HS-5 (cell line): ENCODE data around the gene DNAJC25.
"Not testable (repeated sequence)": the region's sequence is repeated elsewhere in the genome, so short reads cannot be mapped to it uniquely, and the experiment has no call there.

Experiments
- DNase-seq: peaks from one replicate; pipeline ENCODE4 v3.0.0-alpha.2; 2012; ENCODE audit warnings: low read depth

DNAJC25 gene

DNA sequence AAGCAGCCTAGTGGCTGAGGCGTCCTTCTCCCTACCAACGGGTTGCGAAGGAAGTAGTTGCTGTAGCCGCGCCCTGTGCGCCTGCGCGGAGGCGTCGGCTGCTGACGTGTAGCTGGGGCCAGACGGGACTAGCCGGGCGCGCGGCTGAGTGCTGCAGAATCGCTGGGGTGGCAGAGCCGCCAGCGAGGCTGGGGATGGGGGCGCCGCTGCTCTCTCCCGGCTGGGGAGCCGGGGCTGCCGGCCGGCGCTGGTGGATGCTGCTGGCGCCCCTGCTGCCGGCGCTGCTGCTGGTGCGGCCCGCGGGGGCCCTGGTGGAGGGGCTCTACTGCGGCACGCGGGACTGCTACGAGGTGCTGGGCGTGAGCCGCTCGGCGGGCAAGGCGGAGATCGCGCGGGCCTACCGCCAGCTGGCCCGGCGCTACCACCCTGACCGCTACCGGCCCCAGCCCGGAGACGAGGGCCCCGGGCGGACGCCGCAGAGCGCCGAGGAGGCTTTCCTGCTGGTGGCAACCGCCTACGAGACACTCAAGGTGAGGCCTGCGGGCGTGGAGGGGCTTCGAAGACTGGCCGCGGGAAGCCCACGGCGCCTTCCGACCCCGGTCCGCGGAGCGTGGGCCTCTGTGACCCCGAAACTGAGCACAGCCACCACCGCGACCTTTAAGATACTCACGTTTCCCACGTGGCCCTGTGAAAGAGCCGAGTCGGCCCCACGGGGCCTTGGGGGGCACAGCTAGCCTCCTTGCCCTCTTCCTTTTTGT is at the start of gene DNAJC25:
Gene DNAJC25 (plus strand): TSS at position 121 of the 758 bp plus-strand sequence. CDS start 74 bp downstream, at position 195.
- DNase-seq, result peak; percentile 92

- peak; percentile 36 for DNase-seq
These were observed 48.2 kb upstream of the DNAJC25 start for GRCh38 chr9:111582888-111583287.

DNA sequence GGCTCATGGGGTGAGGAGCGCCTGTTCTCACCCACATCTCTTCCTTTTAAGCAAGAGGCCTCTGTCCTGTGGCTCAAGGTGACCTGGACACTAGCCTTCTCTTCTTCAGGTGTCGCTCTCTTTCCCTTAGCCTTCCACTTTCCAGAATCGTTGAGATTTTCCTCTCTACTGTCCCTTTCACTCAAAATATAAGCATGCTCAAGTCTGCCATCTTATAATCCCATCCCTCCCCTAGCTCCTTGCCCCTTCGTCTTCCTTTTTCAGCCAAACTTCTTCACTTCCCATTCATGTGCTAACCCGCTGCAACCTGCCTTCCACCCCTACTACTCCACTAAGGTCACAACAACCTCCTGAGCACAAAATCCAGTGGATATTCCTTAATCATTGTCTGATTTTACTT is 44.8 kb upstream of the DNAJC25 start:
- no peak for DNase-seq

GRCh38 chr9:111588846-111589245 is 42.3 kb upstream of the DNAJC25 start:
- no peak for DNase-seq

- DNase-seq, result peak; percentile 25
These were observed 33.0 kb upstream of the DNAJC25 start for GRCh38 chr9:111597852-111598732.

DNA sequence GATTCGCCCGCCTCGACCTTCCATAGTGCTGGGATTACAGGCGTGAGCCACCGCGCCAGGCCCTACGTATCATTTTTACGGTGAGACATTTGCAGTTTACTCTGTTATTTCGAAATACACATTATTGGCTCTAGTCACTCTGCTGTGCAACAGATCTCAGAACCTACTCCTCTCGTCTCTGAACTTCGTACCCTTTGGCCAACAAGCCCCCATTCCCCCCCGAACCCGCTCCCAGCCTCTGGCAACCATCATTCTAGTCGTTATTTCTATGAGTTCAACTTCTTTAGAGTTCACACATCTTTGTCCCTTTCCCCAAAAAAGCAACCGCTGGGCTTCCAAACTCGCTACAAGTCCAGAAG is 32.4 kb upstream of the DNAJC25 start:
- DNase-seq, result no peak

DNA sequence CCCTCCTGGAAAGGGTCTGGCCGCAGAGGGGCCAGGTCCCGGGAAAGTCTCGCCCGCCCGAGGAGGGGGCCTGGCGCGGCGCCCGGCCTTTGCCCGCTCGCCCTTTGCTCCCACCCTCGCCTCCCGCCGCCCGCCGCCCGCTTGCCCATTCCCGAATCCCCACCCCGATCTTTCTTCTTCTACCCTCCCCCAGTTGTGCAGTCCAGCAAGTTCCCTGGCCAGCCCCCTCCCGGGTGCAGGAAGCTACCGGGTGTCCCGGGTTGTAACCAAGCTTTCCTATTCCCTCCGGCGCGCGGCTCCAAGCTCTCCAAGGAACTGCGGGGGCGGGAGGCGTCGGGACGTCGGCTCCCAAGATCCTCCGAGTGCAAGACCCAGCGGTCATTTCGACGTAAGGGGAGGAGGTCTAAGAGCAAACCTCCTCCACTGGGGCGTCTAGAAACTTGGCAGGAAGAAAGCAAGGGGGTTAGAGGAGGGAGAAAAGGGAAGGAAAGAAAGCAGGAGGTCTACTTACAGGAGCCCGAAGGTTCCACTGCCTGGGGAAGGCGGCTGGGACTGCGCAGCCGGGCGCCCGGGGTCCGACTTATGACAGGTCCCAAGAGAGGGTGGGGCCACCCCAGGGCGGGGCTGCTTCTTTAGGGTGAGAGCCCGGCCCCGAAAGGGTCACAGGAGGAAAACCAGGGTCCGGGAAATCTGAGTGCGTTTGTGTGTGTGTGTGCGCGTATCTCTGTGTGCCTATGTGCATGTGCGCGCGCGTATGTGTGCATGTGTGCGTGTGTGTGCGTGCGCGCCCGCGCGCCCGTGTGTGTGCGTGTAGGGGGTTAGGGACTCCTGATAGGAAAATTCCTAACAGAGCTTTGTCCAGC is 31.8 kb upstream of the DNAJC25 start, which contains the start of gene PTGR1:
Gene PTGR1 (minus strand): TSS at position 556 of the 863 bp plus-strand sequence. CDS start 2,225 bp downstream, outside the sequence.
- peak; percentile 56 for DNase-seq

GRCh38 chr9:111599955-111600343 is 31.2 kb upstream of the DNAJC25 start:
- DNase-seq, result no peak

GRCh38 chr9:111601237-111602018 is 29.7 kb upstream of the DNAJC25 start:
- DNase-seq, result no peak

GRCh38 chr9:111603041-111603440 is 28.1 kb upstream of the DNAJC25 start:
- DNase-seq, result no peak

DNA sequence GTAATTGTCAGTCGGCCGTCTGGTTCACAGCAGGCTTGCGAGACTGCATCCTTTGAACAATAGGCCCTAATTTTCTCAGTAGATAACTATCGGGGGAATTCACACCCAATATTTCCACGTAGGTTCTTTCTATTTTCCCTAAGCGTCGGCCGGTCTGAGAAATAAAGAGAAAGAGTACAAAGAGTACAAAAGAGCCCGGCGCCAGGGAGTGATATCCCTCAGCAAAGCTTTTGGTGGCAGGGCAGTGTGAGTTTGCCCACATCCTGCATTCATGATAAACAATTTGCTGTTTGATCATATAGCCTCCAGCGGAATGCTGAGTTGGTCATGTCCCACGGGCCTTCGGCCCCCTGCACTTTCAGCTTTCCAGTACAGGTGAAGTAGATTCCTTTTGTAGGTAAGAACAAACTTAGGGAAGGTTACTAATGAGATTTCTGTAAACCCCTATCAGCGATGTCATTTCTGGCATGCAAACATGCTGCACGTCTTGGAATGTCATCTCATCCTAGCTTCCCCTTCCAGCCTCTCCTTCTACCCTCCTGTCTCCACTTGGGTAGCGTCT is 27.0 kb upstream of the DNAJC25 start:
- DNase-seq, result no peak

- no peak for DNase-seq
These were observed 26.0 kb upstream of the DNAJC25 start for GRCh38 chr9:111605041-111605559.

DNA sequence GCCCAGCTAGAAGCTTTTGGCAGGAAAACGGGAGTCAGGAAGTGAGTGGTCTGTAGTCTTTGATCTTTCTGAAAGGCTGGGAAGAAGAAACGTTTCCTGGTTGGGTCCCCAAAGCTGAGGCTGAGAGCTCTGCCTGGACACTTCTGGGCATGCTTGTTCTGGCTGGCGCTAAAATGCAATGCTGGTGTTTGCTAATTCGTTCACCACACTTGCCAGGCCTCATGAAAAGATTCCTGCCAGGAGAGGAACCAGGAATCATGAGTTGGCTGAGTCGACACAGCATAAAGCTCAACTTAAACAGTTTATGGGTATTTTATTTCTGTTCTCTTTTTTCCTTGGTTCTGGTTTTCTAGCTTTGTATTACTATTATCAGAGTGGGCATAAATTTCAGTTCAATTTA is 21.0 kb upstream of the DNAJC25 start:
- DNase-seq, result no peak

DNA sequence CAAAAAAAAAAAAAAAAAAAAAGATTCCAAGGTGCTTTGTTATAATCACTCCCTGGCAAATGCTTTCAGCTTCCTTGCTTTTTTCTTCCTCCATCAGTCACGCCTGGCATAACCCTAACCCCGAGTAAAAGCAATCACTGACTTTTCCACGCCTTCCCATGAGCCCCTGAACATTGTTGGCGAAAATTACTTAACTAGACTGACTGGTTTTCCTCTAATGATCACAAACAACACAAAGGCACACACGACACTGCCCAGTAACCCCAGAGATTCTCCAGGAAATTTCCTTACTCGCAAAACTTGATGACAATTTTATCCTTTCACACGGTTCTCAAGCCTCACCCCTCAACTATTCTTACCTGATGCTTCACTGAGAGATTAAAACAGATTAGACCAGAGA is 20.3 kb upstream of the DNAJC25 start:
- DNase-seq, result no peak

DNA sequence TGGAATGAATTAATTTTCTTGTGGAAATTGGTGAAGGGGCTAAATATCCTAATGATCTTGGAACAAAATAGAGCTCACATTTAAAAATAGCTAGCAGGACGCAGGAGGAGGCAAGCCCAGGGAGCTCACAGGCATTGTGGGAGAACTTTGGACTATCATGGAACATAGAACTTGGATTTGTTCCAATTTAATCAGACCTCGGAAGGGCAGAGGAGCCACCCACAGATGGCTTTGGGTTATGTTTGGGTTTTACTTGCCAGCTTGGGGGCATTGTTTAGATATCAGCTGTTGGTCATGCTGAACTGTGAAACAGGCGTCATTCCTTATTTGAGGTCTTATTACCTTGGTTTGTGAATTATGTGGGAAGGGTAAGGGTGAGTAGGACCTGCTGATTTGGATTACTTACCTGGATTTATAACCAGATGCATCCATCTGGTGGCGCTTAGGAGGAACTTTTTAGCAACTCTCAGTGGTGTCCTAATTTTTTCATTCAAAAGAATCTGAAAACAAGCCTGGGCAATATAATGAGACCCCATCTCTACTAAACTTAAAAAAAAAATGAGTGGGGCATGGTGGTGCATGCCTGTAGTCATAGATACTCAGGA is 17.6 kb upstream of the DNAJC25 start:
- DNase-seq, result no peak

DNA sequence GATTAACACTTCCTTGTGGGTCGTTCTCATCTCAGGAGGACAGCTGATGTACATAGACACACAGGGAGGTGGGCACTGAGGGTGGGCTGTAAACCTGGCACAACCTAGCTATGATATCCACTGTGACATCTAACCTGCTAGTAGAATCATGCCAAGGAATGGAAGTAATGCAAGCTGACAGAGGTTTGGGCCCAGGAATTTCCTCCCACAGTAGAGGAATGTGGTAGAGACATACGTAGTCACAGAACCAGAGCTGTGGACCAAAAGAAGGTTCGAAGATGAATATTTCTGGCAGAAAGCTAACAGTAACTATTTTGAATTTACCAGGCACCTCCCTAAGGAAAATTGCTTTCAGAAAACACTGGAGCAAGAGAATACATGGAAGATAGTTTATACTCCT is 15.2 kb upstream of the DNAJC25 start:
- DNase-seq, result no peak

- not testable (repeated sequence) for DNase-seq
These were observed 13.8 kb upstream of the DNAJC25 start for GRCh38 chr9:111617349-111617748.

GRCh38 chr9:111621895-111622480 is 9.1 kb upstream of the DNAJC25 start:
- no peak for DNase-seq

DNA sequence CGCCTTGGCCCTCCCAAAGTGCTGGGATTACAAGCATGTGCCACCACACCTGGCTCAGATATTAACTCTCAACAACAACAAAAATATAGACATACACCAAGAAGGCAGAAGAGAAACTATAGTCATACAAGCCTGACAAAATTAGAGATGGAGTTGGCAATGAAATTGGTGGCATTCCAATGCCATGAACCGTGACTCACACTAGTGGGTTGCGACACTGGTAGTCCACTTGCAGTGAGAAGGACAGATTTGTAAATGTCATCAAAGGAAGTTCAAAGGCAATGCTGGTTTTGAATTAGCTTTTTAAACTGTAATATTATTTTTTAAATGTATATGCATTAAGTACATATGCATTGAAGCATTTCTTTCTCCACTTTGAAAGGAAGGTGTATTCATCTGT is 8.5 kb upstream of the DNAJC25 start:
- DNase-seq, result peak; percentile 80
